Neural progenitor cell (in vitro differentiated cells): ENCODE measurements around the gene CIB2. TPM values are rescaled to one million over a fixed set of nuclear protein-coding genes. Genes with fewer than 3 reads are reported as not detected.

ENCODE experiments used
- DNase-seq: peaks from one replicate; pipeline ENCODE4 v3.0.0-alpha.2; 2016; ENCODE audit warnings: low spot score
- H2AFZ ChIP-seq: fragments of 200-600 bp; sonication (generic); replicated peaks from 2 replicates; pipeline ENCODE4 v1.6.1; 2016; ENCODE audit warnings: antibody characterized with exemption
- H3F3A ChIP-seq: fragments of 200-600 bp; sonication (generic); 2 replicates; pipeline ENCODE4 v1.6.1; 2016; ENCODE audit warnings: antibody characterized with exemption, low read depth
- H3K27ac ChIP-seq: fragments of 200-600 bp; sonication (generic); 2 replicates; pipeline ENCODE4 v1.5.1; 2016; ENCODE audit warnings: mild to moderate bottlenecking
- H3K27me3 ChIP-seq: fragments of 200-600 bp; sonication (generic); 2 replicates; pipeline ENCODE4 v1.6.1; 2016; ENCODE audit warnings: mild to moderate bottlenecking, moderate library complexity
- H3K36me3 ChIP-seq: fragments of 200-600 bp; sonication (generic); 2 replicates; pipeline ENCODE4 v1.5.1; 2016
- H3K4me1 ChIP-seq: fragments of 200-600 bp; sonication (generic); 2 replicates; pipeline ENCODE4 v1.6.1; 2016; ENCODE audit warnings: mixed run types
- H3K4me2 ChIP-seq: fragments of 200-600 bp; sonication (generic); 2 replicates; pipeline ENCODE4 v1.6.1; 2016
- H3K4me3 ChIP-seq: fragments of 200-600 bp; sonication (generic); 2 replicates; pipeline ENCODE4 v1.5.1; 2016
- H3K79me2 ChIP-seq: fragments of 200-600 bp; sonication (generic); 2 replicates; pipeline ENCODE4 v1.6.1; 2016; ENCODE audit warnings: low read depth
- H3K9ac ChIP-seq: fragments of 200-600 bp; sonication (generic); 2 replicates; pipeline ENCODE4 v1.6.1; 2016
- H3K9me3 ChIP-seq: fragments of 200-600 bp; sonication (generic); 2 replicates; pipeline ENCODE4 v1.5.1; 2016; ENCODE audit warnings: low read depth
- H4K20me1 ChIP-seq: fragments of 200-600 bp; sonication (generic); 2 replicates; pipeline ENCODE4 v1.6.1; 2016; ENCODE audit warnings: low read depth
- H3K27ac Mint-ChIP-seq: 3 replicates; pipeline ENCODE4 v1.8.0; 2021; ENCODE audit warnings: mixed read lengths
- H3K27me3 Mint-ChIP-seq: 2 replicates; pipeline ENCODE4 v1.8.0; 2022; ENCODE audit warnings: low read depth, mild to moderate bottlenecking, inconsistent platforms, moderate library complexity, mixed read lengths; ENCODE audit not compliant: insufficient read depth
- H3K36me3 Mint-ChIP-seq: 3 replicates; pipeline ENCODE4 v1.8.0; 2021; ENCODE audit warnings: mixed read lengths
- H3K4me1 Mint-ChIP-seq: 3 replicates; pipeline ENCODE4 v1.8.0; 2021; ENCODE audit warnings: mixed read lengths
- H3K4me3 Mint-ChIP-seq: 3 replicates; pipeline ENCODE4 v1.8.0; 2021; ENCODE audit warnings: mild to moderate bottlenecking, moderate library complexity, mixed read lengths
- H3K9me3 Mint-ChIP-seq: 3 replicates; pipeline ENCODE4 v1.8.0; 2020; ENCODE audit warnings: mixed read lengths
- EZH2 ChIP-seq: fragments of 200-600 bp; sonication (generic); IDR thresholded peaks from 2 replicates; pipeline ENCODE4 v1.6.1; 2017; ENCODE audit warnings: antibody characterized with exemption, mild to moderate bottlenecking, moderate library complexity
- EZH2phosphoT487 ChIP-seq: fragments of 200-600 bp; sonication (generic); IDR thresholded peaks from 2 replicates; pipeline ENCODE4 v1.6.1; 2017; ENCODE audit warnings: antibody characterized with exemption
- total RNA-seq: library from RNA; depleted of rRNA; stranded (reverse); fragments of >200 nt; gene quantifications from 2 replicates; pipeline ENCODE4 v1.2.3, GENCODE V29; 2015; ENCODE audit warnings: low replicate concordance
- TF ChIP-seq, protein P1 (sequence below): fragments of 200-600 bp; sonication (generic); IDR thresholded peaks from 2 replicates; pipeline ENCODE4 v1.5.1; 2017; ENCODE audit warnings: antibody characterized with exemption, mild to moderate bottlenecking

The CIB2 gene
- total RNA-seq, 1 donor from 2014 or later: 40.6 TPM

DNA sequence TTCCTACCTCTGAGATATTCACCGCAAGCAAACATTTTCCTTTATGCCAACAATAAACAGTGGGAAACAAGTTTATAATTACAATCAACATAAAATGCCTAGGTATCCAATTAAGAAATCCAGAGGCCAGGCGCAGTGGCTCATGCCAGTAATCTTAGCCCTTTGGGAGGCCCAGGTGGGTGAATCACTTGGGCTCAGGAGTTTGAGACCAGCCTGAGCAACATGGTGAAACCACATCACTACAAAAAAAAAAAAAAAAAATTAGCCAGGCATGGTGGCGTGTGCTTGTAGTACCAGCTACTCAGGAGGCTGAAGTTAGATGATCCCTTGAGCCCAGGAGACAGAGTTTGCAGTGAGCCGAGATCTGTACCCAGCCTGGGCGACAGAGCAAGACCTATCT, 71.0 kb downstream of the CIB2 start:
- Mint-ChIP-seq H3K27me3 (no peaks in the 10 kb centered on the region), H3K27ac (no peak overlapping the region)
- H4K20me1 ChIP-seq: peaks cover 22% of the 10 kb centered on the region

GRCh38 chr15:78059110-78059839, 72.0 kb downstream of the CIB2 start:
- no peaks in the 10 kb centered on the region for H3K36me3 Mint-ChIP-seq
- H3K4me3 Mint-ChIP-seq: no peak overlapping the region
- Histone ChIP-seq H3K4me2 (no peak overlapping the region), H3F3A (no peaks in the 10 kb centered on the region), H3K4me1 (peaks cover 18% of the 10 kb centered on the region), H2AFZ (no peak overlapping the region), H3K36me3 (no peaks in the 10 kb centered on the region), H3K9me3 (no peaks in the 10 kb centered on the region), H3K27ac (no peak overlapping the region), H3K79me2 (peaks cover 15% of the 10 kb centered on the region), H3K4me3 (no peak overlapping the region), H3K27me3 (no peaks in the 10 kb centered on the region), H4K20me1 (peaks cover 22% of the 10 kb centered on the region), H3K9ac (no peak overlapping the region)
- no peaks in the 10 kb centered on the region for H3K9me3 Mint-ChIP-seq
- H3K27ac Mint-ChIP-seq: peak overlapping the region; percentile 5
- H3K4me1 Mint-ChIP-seq: peaks cover 20% of the 10 kb centered on the region
- H3K27me3 Mint-ChIP-seq: no peaks in the 10 kb centered on the region
- DNase-seq: no peak
- no peak for TF ChIP-seq EZH2phosphoT487
- TF ChIP-seq, protein P1, sequence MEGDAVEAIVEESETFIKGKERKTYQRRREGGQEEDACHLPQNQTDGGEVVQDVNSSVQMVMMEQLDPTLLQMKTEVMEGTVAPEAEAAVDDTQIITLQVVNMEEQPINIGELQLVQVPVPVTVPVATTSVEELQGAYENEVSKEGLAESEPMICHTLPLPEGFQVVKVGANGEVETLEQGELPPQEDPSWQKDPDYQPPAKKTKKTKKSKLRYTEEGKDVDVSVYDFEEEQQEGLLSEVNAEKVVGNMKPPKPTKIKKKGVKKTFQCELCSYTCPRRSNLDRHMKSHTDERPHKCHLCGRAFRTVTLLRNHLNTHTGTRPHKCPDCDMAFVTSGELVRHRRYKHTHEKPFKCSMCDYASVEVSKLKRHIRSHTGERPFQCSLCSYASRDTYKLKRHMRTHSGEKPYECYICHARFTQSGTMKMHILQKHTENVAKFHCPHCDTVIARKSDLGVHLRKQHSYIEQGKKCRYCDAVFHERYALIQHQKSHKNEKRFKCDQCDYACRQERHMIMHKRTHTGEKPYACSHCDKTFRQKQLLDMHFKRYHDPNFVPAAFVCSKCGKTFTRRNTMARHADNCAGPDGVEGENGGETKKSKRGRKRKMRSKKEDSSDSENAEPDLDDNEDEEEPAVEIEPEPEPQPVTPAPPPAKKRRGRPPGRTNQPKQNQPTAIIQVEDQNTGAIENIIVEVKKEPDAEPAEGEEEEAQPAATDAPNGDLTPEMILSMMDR: no peak
- no peak for TF ChIP-seq EZH2

More for the DNA sequence above, 71.0 kb downstream of the CIB2 start:
- H3K9ac ChIP-seq: no peak overlapping the region
- TF ChIP-seq EZH2: no peak
- TF ChIP-seq EZH2phosphoT487: no peak
- TF ChIP-seq, protein P1: no peak
- Mint-ChIP-seq H3K9me3 (no peaks in the 10 kb centered on the region), H3K4me3 (no peak overlapping the region), H3K36me3 (no peaks in the 10 kb centered on the region), H3K4me1 (peaks cover 20% of the 10 kb centered on the region)
- H3F3A ChIP-seq: no peaks in the 10 kb centered on the region
- no peak overlapping the region for H3K4me2 ChIP-seq
- H3K27ac ChIP-seq: no peak overlapping the region
- no peak overlapping the region for H3K4me3 ChIP-seq
- H3K36me3 ChIP-seq: no peaks in the 10 kb centered on the region
- H3K9me3 ChIP-seq: no peaks in the 10 kb centered on the region
- H3K27me3 ChIP-seq: no peaks in the 10 kb centered on the region
- H2AFZ ChIP-seq: no peak overlapping the region
- peaks cover 15% of the 10 kb centered on the region for H3K79me2 ChIP-seq
- H3K4me1 ChIP-seq: peaks cover 18% of the 10 kb centered on the region
- DNase-seq: no peak

GRCh38 chr15:78058401-78058935, 72.8 kb downstream of the CIB2 start:
- Histone ChIP-seq H3K79me2 (peaks cover 15% of the 10 kb centered on the region), H3K4me1 (peaks cover 18% of the 10 kb centered on the region), H3K4me2 (no peak overlapping the region), H3K9ac (no peak overlapping the region), H3K4me3 (no peak overlapping the region), H3K27ac (no peak overlapping the region), H4K20me1 (peaks cover 22% of the 10 kb centered on the region), H3K36me3 (no peaks in the 10 kb centered on the region), H3K27me3 (no peaks in the 10 kb centered on the region), H2AFZ (no peak overlapping the region), H3F3A (no peaks in the 10 kb centered on the region), H3K9me3 (no peaks in the 10 kb centered on the region)
- H3K27ac Mint-ChIP-seq: no peak overlapping the region
- TF ChIP-seq, protein P1: no peak
- TF ChIP-seq EZH2 (no peak), EZH2phosphoT487 (no peak)
- no peaks in the 10 kb centered on the region for H3K9me3 Mint-ChIP-seq
- no peaks in the 10 kb centered on the region for H3K36me3 Mint-ChIP-seq
- peaks cover 20% of the 10 kb centered on the region for H3K4me1 Mint-ChIP-seq
- DNase-seq: no peak
- H3K27me3 Mint-ChIP-seq: no peaks in the 10 kb centered on the region
- H3K4me3 Mint-ChIP-seq: no peak overlapping the region
